ENCODE measurements around the gene ADAMTS14.

ADAMTS14 gene

DNA sequence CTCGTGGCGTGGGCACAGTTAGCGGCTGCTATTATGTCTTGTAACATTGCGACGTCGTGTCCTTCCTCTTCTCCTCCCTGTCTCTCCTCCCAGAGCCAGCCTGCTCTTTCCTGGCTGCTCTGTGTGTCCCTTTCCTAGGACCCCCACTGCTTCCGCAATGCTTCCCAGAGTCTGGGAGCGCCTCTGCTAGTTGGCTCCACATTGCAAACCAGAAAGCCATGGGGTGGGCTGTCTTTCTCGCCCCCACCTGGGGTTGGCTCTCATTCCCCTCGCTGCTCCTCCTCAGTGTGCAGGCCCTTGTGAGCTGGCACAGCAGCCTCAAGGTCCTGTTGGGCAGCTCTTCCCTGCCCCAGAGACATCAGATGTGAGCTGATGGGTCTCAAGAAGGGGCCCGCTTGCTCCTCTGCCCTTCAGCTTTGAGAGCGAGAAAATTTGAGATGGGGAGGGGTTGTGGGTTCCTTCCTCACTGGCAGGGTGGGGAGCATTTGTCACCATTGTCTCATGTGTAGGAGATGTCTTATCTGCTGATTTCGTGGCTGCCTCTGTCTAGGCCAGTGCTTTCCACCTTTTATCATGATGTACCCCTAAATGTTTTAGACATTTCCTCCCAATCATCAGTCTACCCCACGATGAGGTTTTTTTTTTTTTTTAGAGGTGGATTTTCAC lies 3.3 kb downstream of the ADAMTS14 start:
- DNase-seq: no peak

DNA sequence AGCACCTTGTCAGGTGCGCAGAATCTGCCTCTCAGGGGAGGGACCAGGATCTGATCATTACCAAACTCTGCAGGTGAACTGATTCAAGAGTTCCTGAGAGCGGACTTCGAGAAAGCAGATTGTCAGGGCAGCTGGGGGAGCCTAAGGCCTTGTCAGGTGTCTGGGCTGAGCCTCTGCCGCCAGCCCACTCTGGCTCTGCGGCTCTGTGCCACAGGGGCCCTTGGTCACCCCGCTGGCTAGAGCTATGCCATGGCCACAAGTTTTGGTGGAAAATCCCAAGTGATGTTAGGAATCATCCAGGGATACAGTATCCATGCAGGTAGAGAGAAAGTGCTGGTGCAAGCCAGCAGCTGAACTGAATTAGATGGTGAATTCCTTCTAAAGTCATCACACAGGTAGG lies 4.2 kb downstream of the ADAMTS14 start:
- no peak for DNase-seq

DNA sequence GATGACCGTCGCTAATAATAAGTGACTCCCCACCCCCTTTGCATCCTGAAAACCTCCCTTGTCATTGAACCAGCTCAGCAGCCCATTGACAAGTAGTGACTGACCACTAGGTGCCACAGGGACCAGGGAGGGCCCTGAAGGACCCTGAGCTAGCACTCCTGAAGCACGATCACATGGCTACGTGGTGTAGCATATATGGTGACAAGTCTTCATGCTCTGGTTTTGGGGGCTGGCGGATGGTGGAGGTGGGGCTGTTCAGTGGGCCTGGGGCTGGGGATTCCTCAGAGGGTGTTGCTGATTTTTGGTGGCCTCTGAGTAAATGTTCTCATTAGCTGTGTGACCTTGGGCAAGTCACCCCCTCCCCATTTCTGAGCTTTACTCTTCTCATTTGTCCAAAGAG lies 4.7 kb downstream of the ADAMTS14 start:
- DNase-seq: no peak

DNA sequence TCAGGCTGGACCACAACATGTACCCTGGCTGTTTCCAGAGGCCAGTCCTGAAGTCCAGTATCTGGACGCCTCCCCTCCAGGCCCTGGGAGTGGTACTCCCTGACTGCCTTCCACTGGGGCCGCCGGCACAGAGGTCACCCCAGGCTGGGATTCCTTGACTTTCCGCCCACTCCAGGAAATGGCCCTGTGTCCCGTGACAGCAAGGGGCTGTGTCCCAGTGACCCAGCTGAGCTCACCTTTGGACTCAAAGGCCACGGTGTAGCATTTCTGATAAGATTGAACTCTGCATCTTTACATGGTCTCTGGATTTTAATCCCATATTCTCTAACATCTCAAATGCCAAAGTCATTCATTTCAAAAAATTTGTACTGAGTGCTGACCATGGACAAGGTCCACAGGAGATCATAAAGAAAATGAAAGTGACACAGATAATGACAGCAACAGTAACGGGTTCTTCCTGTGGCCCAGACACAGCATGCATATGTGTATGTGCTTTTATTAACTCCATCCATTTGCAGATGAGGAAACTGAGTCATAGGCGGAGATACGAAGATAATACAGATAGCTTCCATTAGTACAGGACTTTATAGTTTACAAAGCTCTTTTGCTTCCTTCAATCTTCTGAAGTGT lies 5.4 kb downstream of the ADAMTS14 start:
- DNase-seq: no peak

DNA sequence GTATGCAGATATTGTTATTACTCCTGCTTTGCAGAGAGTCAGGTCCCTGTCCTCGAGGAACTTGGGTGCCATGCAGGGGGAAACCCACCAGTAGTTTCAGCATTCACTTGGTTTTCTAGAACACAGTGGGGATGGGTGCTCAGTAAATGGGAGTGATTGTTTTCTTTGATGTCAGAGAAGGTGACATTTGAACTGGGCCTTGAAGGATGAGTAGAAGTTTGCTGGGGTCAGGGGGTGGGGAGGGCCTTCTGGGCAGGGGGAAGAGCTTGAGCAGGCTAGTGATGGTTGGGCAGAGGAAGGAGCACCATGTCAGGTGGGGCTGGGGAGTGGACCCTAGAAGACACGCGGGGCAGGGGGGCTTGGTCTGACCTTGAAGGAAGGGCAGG lies 5.9 kb downstream of the ADAMTS14 start:
- DNase-seq: no peak

DNA sequence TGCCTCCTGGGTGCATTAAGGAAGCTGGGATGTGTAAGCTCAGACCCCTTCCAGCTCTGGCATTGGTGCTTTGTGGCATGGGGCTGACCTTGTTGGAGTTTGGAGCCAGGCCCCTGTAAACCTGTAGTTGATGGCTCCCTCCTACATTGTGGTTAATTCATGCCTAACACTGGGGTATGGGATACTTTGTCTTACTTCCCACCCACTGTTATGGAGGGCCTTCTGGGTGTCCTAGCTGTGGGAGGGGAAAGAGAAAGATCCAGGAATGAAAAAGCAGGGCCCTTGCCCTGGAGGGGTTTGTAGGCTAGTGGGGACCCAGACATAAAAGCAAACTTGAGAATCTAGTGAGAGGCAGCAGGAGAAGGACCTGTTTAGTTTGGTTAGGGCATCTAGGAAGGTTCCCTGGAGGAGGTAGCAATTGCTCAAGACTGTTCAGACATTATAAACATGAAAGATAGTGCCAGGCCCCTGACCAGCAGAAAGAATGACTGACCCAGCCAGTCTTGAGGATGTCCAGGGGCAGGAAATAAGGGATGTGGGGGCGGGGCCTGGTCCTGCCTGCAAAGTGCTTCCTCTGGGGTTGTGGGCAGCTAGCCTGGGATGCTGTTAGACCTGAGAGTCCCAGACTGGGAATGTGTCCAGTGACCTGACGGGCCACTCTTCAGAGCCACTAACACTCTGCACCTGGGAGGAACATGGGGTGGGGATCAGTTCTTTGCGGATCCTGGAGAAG lies 6.6 kb downstream of the ADAMTS14 start:
- DNase-seq: no peak

DNA sequence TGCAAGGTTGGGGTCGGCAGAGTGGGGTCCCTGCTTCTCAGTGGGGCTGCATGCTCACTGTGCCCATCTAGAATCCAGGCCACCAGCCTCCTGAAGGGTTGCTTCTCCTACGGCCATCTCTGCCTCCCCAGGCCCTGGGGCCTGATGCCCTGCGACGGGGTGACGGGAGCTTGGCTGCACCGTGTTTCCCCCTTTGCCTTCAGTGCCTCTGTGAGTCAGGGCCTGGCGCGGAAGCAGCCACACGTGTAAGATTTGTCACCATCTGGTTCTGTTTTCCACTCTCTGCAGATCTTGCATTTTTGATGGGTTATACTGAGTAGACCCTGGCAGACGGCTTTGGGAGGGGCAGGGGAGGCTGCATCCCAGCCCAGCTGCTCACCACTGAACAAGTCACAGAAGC lies 7.2 kb downstream of the ADAMTS14 start:
- DNase-seq: no peak

DNA sequence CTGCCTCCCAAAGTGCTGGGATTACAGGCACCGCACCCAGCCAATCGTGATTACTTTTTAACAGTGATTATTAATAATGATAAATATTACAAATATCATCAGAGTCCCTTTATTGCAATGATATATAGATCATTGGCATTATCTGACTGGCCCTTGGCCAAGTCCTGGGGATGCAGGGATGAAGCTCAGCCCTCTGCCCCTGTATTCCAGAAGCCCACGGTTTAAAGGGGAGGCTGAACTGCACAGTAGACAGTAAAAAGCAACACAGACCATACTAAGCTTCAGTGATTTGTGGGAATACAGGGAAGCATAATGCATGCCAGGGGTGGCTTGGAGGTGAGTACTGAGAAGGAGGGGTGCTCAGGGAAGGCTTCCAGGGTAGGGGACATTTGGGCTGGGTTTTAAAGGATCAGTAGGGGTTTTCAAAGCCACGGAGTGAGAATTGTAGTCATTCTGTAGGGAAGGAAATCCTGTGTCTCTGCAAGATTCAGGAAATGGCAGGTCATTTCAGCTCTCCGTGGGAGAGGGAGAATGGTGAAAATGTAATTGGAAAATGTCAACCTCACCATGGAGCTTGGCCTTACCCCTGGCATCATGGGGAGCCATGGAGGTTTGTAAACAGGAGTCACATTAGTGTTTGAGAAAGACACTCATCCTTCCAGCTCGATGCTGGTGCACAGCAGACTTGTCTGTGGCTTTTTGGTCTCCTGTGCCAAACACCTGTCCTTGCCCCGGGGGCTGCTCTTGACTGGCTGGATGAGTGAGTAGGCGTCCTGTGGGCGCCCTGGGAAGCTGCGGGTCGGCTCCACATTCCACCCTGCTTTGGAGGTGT lies 8.8 kb downstream of the ADAMTS14 start:
- DNase-seq: no peak

DNA sequence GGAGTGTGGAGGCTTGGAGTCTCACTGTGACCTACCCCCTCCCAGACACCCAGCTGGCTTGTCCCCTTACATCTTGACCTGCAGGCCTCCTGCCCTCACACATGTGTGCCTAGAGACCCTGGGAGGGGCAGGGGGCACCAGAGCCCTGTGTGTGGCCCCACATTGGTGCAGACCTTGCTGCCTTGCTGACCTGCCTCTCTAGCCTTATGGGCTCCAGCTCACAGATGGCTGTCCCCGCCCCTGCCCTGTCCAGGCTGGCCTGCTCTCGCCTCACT lies 9.4 kb downstream of the ADAMTS14 start:
- no peak for DNase-seq

DNA sequence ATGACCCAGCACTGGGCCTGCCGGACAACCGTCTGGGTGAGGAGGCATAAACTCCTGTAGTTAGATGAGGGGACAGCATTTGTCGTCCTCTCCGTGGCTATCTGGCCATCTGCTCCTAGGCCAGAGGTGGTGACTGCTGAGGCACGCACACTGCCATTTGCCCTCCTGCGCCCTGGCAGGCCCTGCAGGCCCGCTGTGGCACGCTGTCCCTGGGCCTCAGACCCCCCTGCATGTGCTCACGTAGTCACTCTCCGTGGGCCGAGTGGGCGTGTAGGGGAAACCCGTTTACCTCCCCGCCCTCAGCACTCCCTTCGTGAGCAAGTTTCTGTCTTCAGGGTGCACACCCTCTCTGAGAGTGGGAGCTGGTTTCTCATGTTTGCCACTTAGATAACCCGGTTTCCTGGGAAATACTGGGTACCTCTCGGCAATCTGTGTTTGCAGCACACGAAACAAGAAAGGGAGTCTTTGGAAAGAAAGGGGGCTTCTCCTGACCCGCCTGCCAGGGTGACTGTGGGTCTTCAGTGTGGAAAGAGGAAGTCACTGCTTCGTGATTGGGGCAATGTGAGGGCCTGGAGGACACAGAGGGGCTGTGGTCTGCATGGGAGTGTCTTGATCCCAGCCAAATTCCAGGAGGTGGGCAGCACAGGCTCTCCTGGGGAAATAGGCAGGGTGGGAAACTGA lies 10.8 kb downstream of the ADAMTS14 start:
- no peak for DNase-seq

DNA sequence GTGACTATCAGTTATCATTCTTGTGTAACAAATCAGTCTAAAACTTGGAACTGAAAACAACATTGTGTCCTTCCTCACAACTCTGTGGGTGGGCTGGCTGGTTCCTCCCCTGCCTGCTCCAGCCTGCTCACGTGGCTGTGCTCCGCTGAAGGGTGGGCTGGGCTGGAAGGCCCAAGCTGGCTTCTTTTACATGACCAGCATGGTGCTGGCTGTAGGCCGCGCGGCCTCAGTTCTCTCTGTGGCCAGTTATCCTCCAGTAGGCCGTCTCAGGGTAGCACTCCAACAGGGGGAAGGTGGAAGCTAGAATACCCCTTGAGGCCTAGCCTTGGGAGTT lies 11.3 kb downstream of the ADAMTS14 start:
- no peak for DNase-seq

DNA sequence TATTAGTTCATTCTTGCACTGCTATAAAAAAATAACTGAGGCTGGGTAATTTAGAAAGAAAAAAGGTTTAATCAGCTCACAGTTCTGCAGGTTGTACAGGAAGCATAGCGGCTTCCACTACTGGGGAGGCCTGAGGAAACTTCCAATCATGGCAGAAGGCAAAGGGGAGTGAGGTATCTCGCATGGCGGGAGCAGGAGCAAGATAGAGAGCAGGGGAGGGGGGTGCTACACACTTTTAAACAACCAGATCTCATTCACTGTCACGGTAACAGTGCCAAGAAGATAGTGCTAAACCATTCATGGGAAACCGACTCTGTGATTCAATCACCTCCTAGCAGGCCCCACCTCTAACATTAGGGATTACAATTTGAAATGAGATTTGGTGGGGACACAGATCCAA lies 11.6 kb downstream of the ADAMTS14 start:
- DNase-seq: no peak

DNA sequence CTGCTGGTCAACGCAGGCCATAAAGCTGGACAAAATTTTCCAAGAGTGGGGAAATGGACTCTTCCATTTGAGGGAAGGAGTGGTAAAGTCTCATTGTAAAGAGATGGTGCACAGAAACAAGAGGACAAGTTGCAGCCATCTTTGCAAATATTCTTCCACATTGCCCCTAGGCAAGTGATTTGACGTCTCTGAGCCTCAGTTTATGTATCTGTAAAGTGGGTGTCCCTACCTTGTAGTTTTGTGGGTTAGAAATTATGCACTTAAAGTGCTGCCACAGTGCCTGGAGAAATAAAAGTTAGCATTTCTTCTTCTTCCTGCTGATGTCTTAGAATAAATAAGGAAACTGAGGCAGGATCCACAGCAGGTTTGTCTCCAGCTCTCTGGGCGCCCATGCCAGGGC lies 12.1 kb downstream of the ADAMTS14 start:
- DNase-seq: no peak

DNA sequence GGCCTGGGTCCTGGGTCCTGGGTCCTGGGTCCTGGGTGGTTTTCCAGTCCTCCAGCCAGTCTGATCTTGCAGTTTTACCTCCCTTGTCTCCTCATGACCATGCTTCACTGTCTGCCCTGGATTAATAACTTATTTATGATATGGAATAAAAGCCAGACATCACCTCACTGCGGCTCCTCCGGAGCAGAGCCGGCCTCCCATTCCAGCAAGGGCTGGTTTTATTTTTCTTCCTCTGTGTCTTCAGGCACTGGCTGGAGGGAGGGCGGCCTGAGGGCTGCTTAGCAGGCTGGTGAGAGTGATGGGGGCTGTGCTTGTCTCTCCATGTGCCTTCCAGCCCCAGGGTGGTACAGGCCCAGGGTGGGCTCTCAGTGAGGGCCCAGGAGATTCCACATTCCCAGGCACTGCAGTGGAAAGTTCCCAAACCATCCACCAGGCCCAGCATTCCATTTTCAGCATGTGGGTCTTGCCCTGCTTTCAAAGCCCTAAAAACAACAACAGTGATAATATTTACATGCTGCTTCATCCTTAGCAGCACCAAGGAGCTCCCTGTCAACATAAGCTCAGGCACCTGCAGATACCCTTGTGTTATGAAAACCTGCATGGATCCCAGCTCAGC lies 12.6 kb downstream of the ADAMTS14 start:
- DNase-seq: no peak

DNA sequence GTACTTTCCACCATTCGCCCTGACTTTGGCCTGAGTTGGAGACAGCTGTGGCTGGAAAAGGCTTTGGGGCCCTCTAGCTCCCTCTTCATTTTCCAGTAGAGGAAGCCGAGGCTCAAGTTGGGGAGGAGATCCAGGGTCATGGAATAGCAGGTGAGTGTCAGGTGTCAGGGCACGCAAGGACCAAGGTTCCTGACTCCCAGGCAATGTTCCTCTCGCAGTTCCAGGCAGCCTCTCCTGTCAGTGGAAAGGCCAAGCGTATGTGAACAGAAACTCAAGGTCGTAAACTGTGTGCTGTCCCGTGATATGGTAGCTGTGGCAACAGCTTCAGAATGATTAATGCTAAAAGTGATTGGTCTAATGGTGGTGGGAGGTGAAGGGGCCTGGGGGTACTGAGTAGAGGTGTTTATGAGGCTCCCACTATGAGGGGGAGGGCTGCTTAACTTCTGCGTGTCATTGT lies 13.2 kb downstream of the ADAMTS14 start:
- DNase-seq: no peak

DNA sequence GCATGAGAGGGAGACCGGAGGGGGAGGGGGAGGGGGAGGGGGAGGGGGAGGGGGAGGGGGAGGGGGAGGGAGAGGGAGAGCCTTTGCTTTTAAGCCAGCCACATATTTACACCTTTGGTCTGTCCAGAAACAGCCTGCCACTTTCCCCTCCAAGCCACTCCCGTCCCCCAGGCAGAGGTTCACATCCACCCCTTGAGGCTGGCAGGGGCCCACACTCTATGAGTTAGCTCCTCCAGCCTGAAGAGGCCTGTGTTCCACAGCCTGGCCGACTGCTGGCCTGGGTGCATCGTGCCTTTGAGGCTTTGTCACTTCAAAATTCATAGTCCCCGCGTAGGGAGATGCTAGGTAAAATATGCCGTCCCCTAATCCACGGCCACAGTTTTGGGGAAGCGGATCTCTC lies 16.5 kb downstream of the ADAMTS14 start:
- DNase-seq: no peak

DNA sequence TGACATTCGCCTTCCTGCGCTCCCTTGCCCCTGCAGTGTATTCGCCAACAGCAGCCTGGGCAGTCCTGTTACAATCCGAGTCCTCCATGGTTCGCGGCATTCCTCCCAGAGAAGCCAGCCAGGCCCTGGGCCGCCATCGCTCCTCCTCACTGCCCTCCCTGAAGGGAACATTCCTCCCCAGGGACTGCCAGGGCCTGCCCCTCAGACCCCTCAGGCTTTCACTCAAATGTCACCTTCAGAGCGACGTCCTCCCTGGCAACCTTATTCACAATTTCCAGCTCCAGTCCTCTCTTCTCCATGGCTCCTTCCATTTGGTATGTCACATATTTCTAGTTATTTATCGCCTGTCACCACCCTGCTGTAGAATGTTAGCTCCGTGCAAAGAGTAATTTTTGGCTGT lies 17.4 kb downstream of the ADAMTS14 start:
- DNase-seq: no peak

DNA sequence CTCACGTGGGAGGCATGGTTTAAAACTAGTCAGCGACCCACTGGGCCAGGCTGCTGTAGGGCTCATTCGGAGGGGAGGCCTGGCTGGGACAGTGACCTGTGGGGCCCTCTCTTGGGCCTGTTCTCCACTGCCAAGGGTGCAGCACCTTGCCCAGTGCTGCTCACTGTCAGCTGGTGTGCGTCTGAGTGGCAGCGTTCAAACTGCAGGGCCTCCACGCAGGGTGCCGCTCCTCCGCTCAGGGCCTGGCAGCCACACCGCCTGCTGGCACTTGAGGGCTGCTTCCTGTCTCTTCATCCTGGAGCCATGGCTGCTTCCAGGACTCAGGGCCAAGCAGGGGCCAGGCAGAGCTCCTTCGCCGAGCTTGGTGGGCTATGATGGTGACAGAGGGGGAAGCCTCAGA lies 18.3 kb downstream of the ADAMTS14 start:
- no peak for DNase-seq

DNA sequence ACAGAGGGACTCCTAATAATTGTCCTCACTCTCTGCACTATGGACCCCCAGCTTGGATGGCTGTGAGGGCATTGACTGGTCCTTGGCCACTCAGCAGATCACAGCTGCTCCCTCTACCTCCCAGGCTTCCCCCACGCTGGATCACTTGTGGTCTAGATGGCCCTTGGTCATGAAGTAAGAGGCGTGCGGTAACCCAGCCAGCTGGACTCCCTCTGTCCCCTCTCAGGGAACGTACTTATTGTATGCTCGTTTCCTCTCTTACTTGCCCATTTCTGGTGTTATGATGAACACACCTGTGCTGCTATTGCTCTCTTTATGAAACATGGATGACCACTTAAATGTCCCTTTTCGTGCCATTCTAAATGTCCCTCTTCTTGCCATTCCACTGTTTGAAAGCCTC lies 19.3 kb downstream of the ADAMTS14 start:
- no peak for DNase-seq

DNA sequence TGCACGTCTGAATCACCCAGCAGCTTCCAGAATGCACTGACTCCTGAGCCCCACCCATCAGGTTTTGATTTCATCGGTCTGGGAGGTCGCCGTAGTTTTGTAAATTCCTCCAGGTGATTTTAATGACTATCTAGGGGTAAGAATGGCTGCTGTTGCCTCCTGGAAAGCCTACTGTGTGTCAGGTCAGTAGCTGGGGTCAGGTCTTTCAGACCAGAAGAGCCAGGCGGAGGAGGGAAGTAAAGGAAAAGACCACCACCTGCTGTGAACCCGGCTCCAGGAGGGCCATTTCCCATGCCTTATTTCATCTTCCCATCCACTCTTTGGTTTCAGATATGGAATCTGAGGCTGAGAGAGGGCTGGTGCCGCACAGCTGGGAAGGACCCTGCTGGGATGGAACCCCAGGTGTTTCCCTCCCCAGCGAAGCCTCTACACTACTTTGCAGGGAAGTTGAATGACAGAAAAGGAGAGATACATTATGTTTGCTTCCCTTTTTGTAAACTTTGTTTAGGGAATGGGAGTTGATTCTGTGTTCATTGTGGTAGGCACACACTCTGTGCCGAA lies 19.8 kb downstream of the ADAMTS14 start:
- no peak for DNase-seq

DNA sequence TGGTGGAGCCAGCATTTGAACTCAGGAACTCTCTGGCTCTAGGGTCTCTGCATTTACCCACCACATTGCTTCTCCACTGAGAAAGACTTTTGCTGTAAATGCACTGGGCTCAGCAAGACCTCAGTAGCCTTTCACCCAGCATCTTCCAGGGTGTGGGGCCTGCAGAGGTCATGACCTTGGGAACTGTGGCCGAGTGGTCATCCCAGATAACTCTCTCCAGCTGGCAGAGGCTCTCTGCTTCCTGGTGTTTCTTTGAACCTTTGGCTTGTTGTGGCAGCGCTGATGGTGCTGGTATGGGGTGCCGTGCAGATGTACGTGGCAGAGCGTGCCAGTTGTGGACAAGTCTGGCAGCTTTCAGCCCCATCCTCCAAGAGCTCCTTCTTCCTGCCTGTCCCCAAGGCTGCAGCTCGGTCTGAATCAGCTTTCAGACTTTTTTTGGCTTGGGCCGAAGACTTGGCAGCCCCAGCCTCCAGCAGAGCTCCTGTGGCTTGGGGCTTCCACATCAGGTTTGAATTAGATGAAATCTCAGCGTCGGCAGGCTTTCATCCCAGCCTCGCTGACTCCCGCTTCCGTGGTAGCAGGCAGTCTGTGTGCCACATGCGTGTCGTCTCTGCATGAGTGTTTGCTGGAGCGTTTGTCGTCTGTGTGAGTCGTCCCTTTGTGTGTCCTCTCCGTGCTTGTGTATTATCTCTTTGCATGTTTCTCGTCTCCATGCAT lies 21.5 kb downstream of the ADAMTS14 start:
- no peak for DNase-seq
